ENCODE data around the gene MORN3. TPM values are rescaled to one million over a fixed set of nuclear protein-coding genes. Genes with fewer than 3 reads are reported as not detected.

The MORN3 gene
- total and polyA plus RNA-seq, 9 of the 15 experiments (the other 6 are each of a cell fraction or from before 2014, with no cell fraction given): 0.09 to 0.27 (median 0.20) TPM

GRCh38 chr12:121626087-121626852 lies 43.2 kb downstream of the MORN3 start, which contains the start of gene ORAI1:
TSS of gene ORAI1 (plus strand) at chr12:121626530.
- Histone ChIP-seq H3K9me3 (replicated peaks; ENCODE audit: control insufficient read depth, insufficient read depth, low read depth, low read length) (no peaks in the 10 kb centered on the region), H4K20me1 (replicated peaks; ENCODE audit: control insufficient read depth, insufficient read depth, low read length) (no peaks in the 10 kb centered on the region; the same call in 1 of the 2 replicates), H3K79me2 (ENCODE audit: control insufficient read depth, insufficient read depth, low read length) (peaks cover 42% of the 10 kb centered on the region), H3K27ac (ENCODE audit: extremely low read depth, low read depth, low read length) (peak within 1 kb of the TSS; percentile 92), H3K4me1 (replicated peaks in 1 of 2; ENCODE audit: control insufficient read depth in 2 of 2, insufficient read depth in 2 of 2, low read length in 2 of 2) (peaks cover 34 to 43% of the 10 kb centered on the region in 2 experiments), H3K4me3 (peak within 1 kb of the TSS; percentile 90), H3K4me2 (ENCODE audit: insufficient read depth, low read length) (peak within 1 kb of the TSS; percentile 88), H3K36me3 (ENCODE audit: control insufficient read depth, insufficient read depth, low read length) (peaks cover 11% of the 10 kb centered on the region; the same call in 1 of the 3 replicates), H3K9ac (ENCODE audit: insufficient read depth in 1 of 2, low read depth in 2 of 2, low read length in 2 of 2) (peak within 1 kb of the TSS; percentile 73 to 99), H2AFZ (ENCODE audit: low read depth, low read length) (peak within 1 kb of the TSS; percentile 87), H3K9me1 (ENCODE audit: control insufficient read depth, insufficient read depth, low read length) (no peaks in the 10 kb centered on the region), H3K27me3 (ENCODE audit: control insufficient read depth in 2 of 2, insufficient read depth in 2 of 2, low read length in 2 of 2) (no peaks in the 10 kb centered on the region)
- in situ Hi-C loops (cut with MboI) (no loop called here), intact Hi-C loops (cut with micrococcal nuclease) (loop anchor here (2.0 to 5.0 kb wide), 4 partner anchors 23 to 57 kb away; partner anchors contain the start of gene KDM2B)
- peak; percentile 66 for FAIRE-seq
- WGBS (ENCODE audit: insufficient coverage, low coverage, missing lambda C conversion rate): 2% methylated on average over 47 of the region's 92 CpGs
- peak; percentile 97 to 98 (median 98) for DNase-seq (ENCODE audit: extremely low read depth in 1 of 4, low spot score in 3 of 4)
- peak; percentile 83 for ATAC-seq
- POLR2A ChIA-PET: interaction anchor here (0.6 to 2.2 kb wide), 12 partner anchors 9 to 81 kb away, joined by 3 to 14 read pairs (median 3); partner anchors contain the start of gene KDM2B
- CTCF ChIA-PET (ENCODE audit: low intra/inter-chr PET ratio): interaction anchor here (0.9 kb wide), 1 partner anchor 126 kb away, joined by 4 read pairs; no protein-coding TSS in a partner anchor
- BruUV-seq (replicated peaks): no TSS peak
- TF ChIP-seq ZNF133 (CRISPR knock-in tag; IDR thresholded peaks at IDR 0.05) (no peak), E2F5 (CRISPR knock-in tag; IDR thresholded peaks at IDR 0.05) (no peak), EWSR1 (IDR thresholded peaks at IDR 0.05; ENCODE audit: borderline replicate concordance, low read depth, partially characterized antibody) (no peak), ETV6 (IDR thresholded peaks at IDR 0.05; ENCODE audit: borderline replicate concordance in 1 of 2, low read depth in 2 of 2, low read length in 1 of 2) (no peak), ETV6 (CRISPR knock-in tag; IDR thresholded peaks at IDR 0.05; ENCODE audit: borderline replicate concordance) (no peak), E2F8 (IDR thresholded peaks at IDR 0.05; ENCODE audit: low read depth, partially characterized antibody) (no peak), ETV1 (tag; conservative IDR thresholded peaks at IDR 0.05; ENCODE audit: low read depth) (no peak), ELF2 (CRISPR knock-in tag; IDR thresholded peaks at IDR 0.05) (no peak), MAZ (CRISPR knock-in tag; conservative IDR thresholded peaks at IDR 0.05 in 1 of 2, IDR thresholded peaks at IDR 0.05 in 1 of 2) (peak; percentile 51 to 87), TAF7 (tag; IDR thresholded peaks at IDR 0.05) (no peak), SIN3A (IDR thresholded peaks at IDR 0.05; ENCODE audit: borderline replicate concordance in 2 of 2, control insufficient read depth in 1 of 2, low read depth in 2 of 2, low read length in 2 of 2) (peak; percentile 78 to 82; a peak in 2 of 4 replicates), TSHZ1 (CRISPR knock-in tag; IDR thresholded peaks at IDR 0.05) (peak; percentile 48; the same call in 1 of the 2 replicates)
